Psoas muscle (tissue), 8 donors: Measurements from ENCODE around the gene F5. TPM values are rescaled to one million over a fixed set of nuclear protein-coding genes. Genes with fewer than 3 reads are reported as not detected.

Source experiments
- ATAC-seq, 4 donors: fragments of 200-7000 bp; cut with Tn5 transposase; one replicate each; pipeline ENCODE4 v1.9.1; 2020; ENCODE audit warnings: moderate library complexity in 3 of 4, mild to moderate bottlenecking in 2 of 4
- DNase-seq, 2 donors: peaks; one replicate each; pipeline ENCODE4 v3.0.0-alpha.2; 2020
- H3K27ac ChIP-seq: fragments of 200-600 bp; one replicate; pipeline ENCODE4 v1.8.0; 2022
- H3K27me3 ChIP-seq, 3 donors: fragments of 200-600 bp in 1 of 3; one replicate each; pipeline versions ENCODE4 v1.6.1 to v1.8.0; 2013 to 2022; ENCODE audit warnings: low read length in 2 of 3, mild to moderate bottlenecking in 2 of 3, moderate library complexity in 1 of 3; ENCODE audit not compliant: insufficient read depth in 3 of 3
- H3K36me3 ChIP-seq, 2 donors: fragments of 200-600 bp in 1 of 2; one replicate each; pipeline versions ENCODE4 v1.6.1 to v1.8.0; 2013 to 2022; ENCODE audit warnings: low read depth in 1 of 2, mild to moderate bottlenecking in 1 of 2, moderate library complexity in 1 of 2; ENCODE audit not compliant: insufficient read depth in 1 of 2
- H3K4me1 ChIP-seq: fragments of 200-600 bp; one replicate; pipeline ENCODE4 v1.8.0; 2022
- H3K4me3 ChIP-seq: fragments of 200-600 bp; one replicate; pipeline ENCODE4 v1.8.0; 2022; ENCODE audit warnings: mild to moderate bottlenecking
- H3K9me3 ChIP-seq: fragments of 200-600 bp; one replicate; pipeline ENCODE4 v1.8.0; 2022
- WGBS, 3 donors: extraction: QIAGEN DNeasy Blood & Tissue Kit; methylation state at CpG; one replicate each; pipeline versions ENCODE4 v1.1.6 to v1.1.7; 2013; 5-methylcytosine and 5-hydroxymethylcytosine counted together
- intact Hi-C, 2 donors: fragments of 100-400 bp; cut with DNase I; formaldehyde crosslinking; loops; one replicate each; pipeline versions ENCODE4 v1.11.0 to v1.14.2; 2022
- polyA plus RNA-seq, 3 donors: library from polyadenylated mRNA; stranded (reverse); fragments of 200-250 nt; gene quantifications; one replicate each; pipeline ENCODE4 v1.2.3, GENCODE V29; 2013
- total RNA-seq, 4 donors: library from RNA; stranded (reverse); fragmentation: NEBNext Ultra II Directional in 2 of 4; extraction: Animal tissue kit (Norgen Biotek cat#: 25700) in 2 of 4; gene quantifications; one replicate each; pipeline versions ENCODE4 v1.2.1 to v1.2.4, GENCODE V29; 2021 to 2023
- TF ChIP-seq, protein P1 (sequence below): fragments of 200-600 bp; IDR thresholded peaks from one replicate; pipeline ENCODE4 v1.8.0; 2022; ENCODE audit warnings: antibody characterized with exemption
- donor health status: healthy with polysubstance abuse.
- donor health status: DM: no; HTN: no; CAD: no; lungs with moderate emphysema.
- donor health status: Bipolar disorder and iron deficiency.
- donor health status: healthy.
- donor health status: DM: yes; HTN: yes; CAD: no.
- donor health status: DM: no; HTN: no; CAD: no.
- donor health status: DM: no; HTN: no; CAD: no.
- donor health status: DM: yes; HTN: yes; CAD: no.

F5 gene
- total and polyA plus RNA-seq, 7 donors, result 0.01 to 0.22 (median 0.08) TPM; not detected in 2

DNA sequence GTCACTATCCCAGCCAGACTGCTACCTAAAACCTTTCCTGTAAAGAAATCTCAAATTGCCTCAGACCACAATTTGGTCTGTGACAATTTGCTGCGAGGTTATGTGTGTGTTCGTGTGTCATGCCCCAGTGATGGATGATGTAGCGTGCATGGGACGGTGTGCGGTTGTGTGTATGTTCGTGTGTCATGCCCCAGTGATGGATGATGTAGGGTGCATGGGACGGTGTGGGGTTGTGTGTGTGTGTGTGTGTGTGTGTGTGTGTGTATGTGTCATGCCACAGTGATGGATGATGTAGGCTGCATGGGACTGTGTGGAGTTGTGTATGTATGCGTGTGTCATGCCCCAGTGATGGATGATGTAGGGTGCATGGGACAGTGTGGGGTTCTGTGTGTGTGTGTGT lies 34.3 kb upstream of the F5 start:
- Histone ChIP-seq H3K27ac (no peak overlapping the region), H3K4me1 (no peaks in the 10 kb centered on the region), H3K9me3 (no peaks in the 10 kb centered on the region), H3K36me3 (no peaks in the 10 kb centered on the region), H3K4me3 (no peak overlapping the region), H3K27me3 (peaks cover 0 to 3% (median 0%) of the 10 kb centered on the region in 3 donors)
- intact Hi-C loops, result no loop called here
- 90 to 92% (median 90%) methylated on average over 8 of the region's 8 CpGs for WGBS, 3 donors
- no peak for ATAC-seq
- TF ChIP-seq, protein P1, sequence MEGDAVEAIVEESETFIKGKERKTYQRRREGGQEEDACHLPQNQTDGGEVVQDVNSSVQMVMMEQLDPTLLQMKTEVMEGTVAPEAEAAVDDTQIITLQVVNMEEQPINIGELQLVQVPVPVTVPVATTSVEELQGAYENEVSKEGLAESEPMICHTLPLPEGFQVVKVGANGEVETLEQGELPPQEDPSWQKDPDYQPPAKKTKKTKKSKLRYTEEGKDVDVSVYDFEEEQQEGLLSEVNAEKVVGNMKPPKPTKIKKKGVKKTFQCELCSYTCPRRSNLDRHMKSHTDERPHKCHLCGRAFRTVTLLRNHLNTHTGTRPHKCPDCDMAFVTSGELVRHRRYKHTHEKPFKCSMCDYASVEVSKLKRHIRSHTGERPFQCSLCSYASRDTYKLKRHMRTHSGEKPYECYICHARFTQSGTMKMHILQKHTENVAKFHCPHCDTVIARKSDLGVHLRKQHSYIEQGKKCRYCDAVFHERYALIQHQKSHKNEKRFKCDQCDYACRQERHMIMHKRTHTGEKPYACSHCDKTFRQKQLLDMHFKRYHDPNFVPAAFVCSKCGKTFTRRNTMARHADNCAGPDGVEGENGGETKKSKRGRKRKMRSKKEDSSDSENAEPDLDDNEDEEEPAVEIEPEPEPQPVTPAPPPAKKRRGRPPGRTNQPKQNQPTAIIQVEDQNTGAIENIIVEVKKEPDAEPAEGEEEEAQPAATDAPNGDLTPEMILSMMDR, result no peak
- no peak for DNase-seq

GRCh38 chr1:169618367-169618766 lies 32.1 kb upstream of the F5 start:
- WGBS, 3 donors, result 71 to 74% (median 73%) methylated on average over 2 of the region's 2 CpGs
- H3K36me3 ChIP-seq, result no peaks in the 10 kb centered on the region

DNA sequence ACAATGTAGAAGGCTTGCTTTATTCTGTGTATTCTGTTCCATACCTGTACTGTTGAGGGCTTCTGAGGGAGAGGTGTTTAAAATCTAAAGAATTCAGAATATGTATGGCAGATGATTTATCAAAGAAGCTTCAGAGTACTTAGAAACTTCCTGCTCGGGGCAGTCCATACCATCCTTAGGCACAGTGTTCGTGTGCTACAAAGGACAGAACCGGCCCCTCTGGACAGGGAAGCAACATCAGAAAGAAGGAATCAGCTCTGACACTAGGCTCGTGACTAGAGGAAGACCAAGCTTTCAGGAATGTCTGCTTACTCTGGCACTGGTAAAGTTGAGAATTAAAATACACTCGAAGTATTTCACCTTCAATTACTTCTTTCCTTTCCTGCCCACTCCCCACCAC lies 29.5 kb upstream of the F5 start:
- no peaks in the 10 kb centered on the region for H3K27me3 ChIP-seq
- H3K9me3 ChIP-seq, result no peaks in the 10 kb centered on the region
- no peak for DNase-seq
- 66 to 75% (median 69%) methylated on average over 5 of the region's 5 CpGs for WGBS, 3 donors
- no peak for ATAC-seq
- H3K4me1 ChIP-seq, result no peaks in the 10 kb centered on the region
- H3K27ac ChIP-seq, result no peak overlapping the region
- H3K4me3 ChIP-seq, result no peak overlapping the region
- TF ChIP-seq, protein P1, result no peak
- intact Hi-C loops, result loop anchor here in 1 of 2 donors (10.0 kb wide), 1 partner anchor 79 kb away; no protein-coding TSS in a partner anchor
- no peaks in the 10 kb centered on the region for H3K36me3 ChIP-seq

More at GRCh38 chr1:169618367-169618766, 32.1 kb upstream of the F5 start:
- no peak overlapping the region for H3K27ac ChIP-seq
- ATAC-seq (no peak), DNase-seq (no peak)
- H3K4me1 ChIP-seq, result no peaks in the 10 kb centered on the region
- intact Hi-C loops, result loop anchor here in 1 of 2 donors (10.0 kb wide), 1 partner anchor 76 kb away; no protein-coding TSS in a partner anchor
- no peak overlapping the region for H3K4me3 ChIP-seq
- peaks cover 0 to 3% (median 0%) of the 10 kb centered on the region in 3 donors for H3K27me3 ChIP-seq
- H3K9me3 ChIP-seq, result no peaks in the 10 kb centered on the region
- TF ChIP-seq, protein P1, result no peak

- Histone ChIP-seq H3K9me3 (no peaks in the 10 kb centered on the region), H3K27me3 (no peaks in the 10 kb centered on the region), H3K36me3 (no peaks in the 10 kb centered on the region), H3K27ac (no peak overlapping the region), H3K4me1 (no peaks in the 10 kb centered on the region), H3K4me3 (no peak overlapping the region)
- intact Hi-C loops, result loop anchor here in 1 of 2 donors (10.0 kb wide), 1 partner anchor 84 kb away; no protein-coding TSS in a partner anchor
- TF ChIP-seq, protein P1, result no peak
- 73 to 82% (median 78%) methylated on average over 6 of the region's 6 CpGs for WGBS, 3 donors
- ATAC-seq (no peak), DNase-seq (no peak)
Measured at GRCh38 chr1:169610858-169611257, 24.6 kb upstream of the F5 start.

- WGBS, 3 donors, result 4 to 19% (median 18%) methylated on average over 1 of the region's 1 CpG
- peaks cover 0 to 2% (median 0%) of the 10 kb centered on the region in 3 donors for H3K27me3 ChIP-seq
- peak in 2 of 4 donors; percentile 58 for ATAC-seq
Measured at GRCh38 chr1:169610108-169610507, 23.8 kb upstream of the F5 start.

More at GRCh38 chr1:169610108-169610507, 23.8 kb upstream of the F5 start:
- no peak for DNase-seq
- Histone ChIP-seq H3K27ac (no peak overlapping the region), H3K4me1 (no peaks in the 10 kb centered on the region), H3K9me3 (no peaks in the 10 kb centered on the region), H3K36me3 (no peaks in the 10 kb centered on the region), H3K4me3 (no peak overlapping the region)
- TF ChIP-seq, protein P1, result no peak
- intact Hi-C loops, result loop anchor here in 1 of 2 donors (10.0 kb wide), 1 partner anchor 85 kb away; no protein-coding TSS in a partner anchor
